OCI-LY1 (cell line): Measurements from ENCODE around the gene TRIM74.
"Not testable (repeated sequence)": the region's sequence is repeated elsewhere in the genome, so short reads cannot be mapped to it uniquely, and the experiment has no call there.

Experiments
- EZH2 ChIP-seq: fragments of 200-600 bp; sonication (generic), shearing (Covaris generic); IDR thresholded peaks from 2 replicates; pipeline ENCODE4 v1.8.0; 2017; ENCODE audit warnings: borderline replicate concordance, mixed run types, mild to moderate bottlenecking, antibody characterized with exemption, low read length, moderate library complexity, mixed read lengths
- TF ChIP-seq, protein P1 (sequence below): fragments of 200-600 bp; sonication (generic), shearing (Covaris generic); IDR thresholded peaks from 2 replicates; pipeline ENCODE4 v1.5.1; 2017; ENCODE audit warnings: mild to moderate bottlenecking, antibody characterized with exemption, low read length, moderate library complexity, mixed read lengths

DNA sequence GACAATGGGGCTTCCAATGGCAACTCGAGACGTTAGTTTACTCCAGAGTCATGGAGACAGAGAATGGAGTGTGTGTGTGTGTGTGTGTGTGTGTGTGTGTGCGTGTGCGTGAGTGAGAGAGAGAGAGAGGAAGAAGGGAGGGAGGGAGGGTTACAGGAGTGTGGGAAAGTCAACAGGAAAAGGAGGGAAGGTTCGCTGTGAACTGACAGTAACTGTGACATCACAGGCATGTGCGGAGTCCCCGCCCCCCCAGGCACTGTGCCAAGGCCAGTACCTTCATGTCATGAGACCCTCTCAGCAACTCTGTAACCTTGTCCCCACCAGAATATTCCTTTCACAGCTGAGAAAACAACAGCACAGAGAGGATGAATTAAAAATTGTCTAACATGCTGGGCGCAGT is 28.2 kb upstream of the TRIM74 start:
- TF ChIP-seq, protein P1, sequence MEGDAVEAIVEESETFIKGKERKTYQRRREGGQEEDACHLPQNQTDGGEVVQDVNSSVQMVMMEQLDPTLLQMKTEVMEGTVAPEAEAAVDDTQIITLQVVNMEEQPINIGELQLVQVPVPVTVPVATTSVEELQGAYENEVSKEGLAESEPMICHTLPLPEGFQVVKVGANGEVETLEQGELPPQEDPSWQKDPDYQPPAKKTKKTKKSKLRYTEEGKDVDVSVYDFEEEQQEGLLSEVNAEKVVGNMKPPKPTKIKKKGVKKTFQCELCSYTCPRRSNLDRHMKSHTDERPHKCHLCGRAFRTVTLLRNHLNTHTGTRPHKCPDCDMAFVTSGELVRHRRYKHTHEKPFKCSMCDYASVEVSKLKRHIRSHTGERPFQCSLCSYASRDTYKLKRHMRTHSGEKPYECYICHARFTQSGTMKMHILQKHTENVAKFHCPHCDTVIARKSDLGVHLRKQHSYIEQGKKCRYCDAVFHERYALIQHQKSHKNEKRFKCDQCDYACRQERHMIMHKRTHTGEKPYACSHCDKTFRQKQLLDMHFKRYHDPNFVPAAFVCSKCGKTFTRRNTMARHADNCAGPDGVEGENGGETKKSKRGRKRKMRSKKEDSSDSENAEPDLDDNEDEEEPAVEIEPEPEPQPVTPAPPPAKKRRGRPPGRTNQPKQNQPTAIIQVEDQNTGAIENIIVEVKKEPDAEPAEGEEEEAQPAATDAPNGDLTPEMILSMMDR: not testable (repeated sequence)
- TF ChIP-seq EZH2: not testable (repeated sequence)
